SKM-1 (cell line): ENCODE data around the gene NFIC.
"Not testable (repeated sequence)": the region's sequence is repeated elsewhere in the genome, so short reads cannot be mapped to it uniquely, and the experiment has no call there.

ENCODE experiments used
- DNase-seq: peaks from one replicate; lab custom pipeline; 2025; ENCODE audit not compliant: unreplicated experiment; lab: John Stamatoyannopoulos, UW

Gene NFIC

GRCh38 chr19:3506384-3507340, 140.3 kb downstream of the NFIC start:
- DNase-seq: no peak

GRCh38 chr19:3507371-3508120, 141.2 kb downstream of the NFIC start:
- no peak for DNase-seq

GRCh38 chr19:3508121-3508661, 141.8 kb downstream of the NFIC start:
- not testable (repeated sequence) for DNase-seq

- no peak for DNase-seq
Observed at GRCh38 chr19:3508771-3509535, 142.6 kb downstream of the NFIC start.

- no peak for DNase-seq
Observed at GRCh38 chr19:3509566-3509989, 143.2 kb downstream of the NFIC start.

- no peak for DNase-seq
Observed at GRCh38 chr19:3510727-3511126, 144.3 kb downstream of the NFIC start.

GRCh38 chr19:3511506-3512251, 145.3 kb downstream of the NFIC start:
- DNase-seq: no peak

- DNase-seq: no peak
Observed at GRCh38 chr19:3512562-3513228, 146.3 kb downstream of the NFIC start.

- no peak for DNase-seq
Observed at GRCh38 chr19:3513229-3514140, 147.1 kb downstream of the NFIC start.

GRCh38 chr19:3514930-3515329, 148.5 kb downstream of the NFIC start:
- no peak for DNase-seq

- no peak for DNase-seq
Observed at GRCh38 chr19:3515891-3516422, 149.6 kb downstream of the NFIC start.

GRCh38 chr19:3516675-3517207, 150.4 kb downstream of the NFIC start:
- DNase-seq: no peak

- no peak for DNase-seq
Observed at GRCh38 chr19:3517638-3518037, 151.3 kb downstream of the NFIC start.

- no peak for DNase-seq
Observed at GRCh38 chr19:3518255-3518654, 151.9 kb downstream of the NFIC start.

GRCh38 chr19:3518659-3519058, 152.3 kb downstream of the NFIC start:
- DNase-seq: no peak
